GM12864 (cell line): ENCODE data around the gene TBXAS1.

Experiments used
- DNase-seq: peaks from one replicate; pipeline ENCODE4 v3.0.0-alpha.2; 2011; ENCODE audit warnings: low read depth
- H3K4me3 ChIP-seq: 2 replicates; pipeline ENCODE4 v1.5.1; 2011; ENCODE audit warnings: mild to moderate bottlenecking, low read depth, low read length, control low read depth
- TF ChIP-seq, protein P1 (sequence below): IDR thresholded peaks from 2 replicates; pipeline ENCODE4 v1.5.1; 2011; ENCODE audit warnings: low read depth, mild to moderate bottlenecking, moderate library complexity, low read length, control low read depth, inconsistent platforms; ENCODE audit errors: missing control alignments

Gene TBXAS1

DNA sequence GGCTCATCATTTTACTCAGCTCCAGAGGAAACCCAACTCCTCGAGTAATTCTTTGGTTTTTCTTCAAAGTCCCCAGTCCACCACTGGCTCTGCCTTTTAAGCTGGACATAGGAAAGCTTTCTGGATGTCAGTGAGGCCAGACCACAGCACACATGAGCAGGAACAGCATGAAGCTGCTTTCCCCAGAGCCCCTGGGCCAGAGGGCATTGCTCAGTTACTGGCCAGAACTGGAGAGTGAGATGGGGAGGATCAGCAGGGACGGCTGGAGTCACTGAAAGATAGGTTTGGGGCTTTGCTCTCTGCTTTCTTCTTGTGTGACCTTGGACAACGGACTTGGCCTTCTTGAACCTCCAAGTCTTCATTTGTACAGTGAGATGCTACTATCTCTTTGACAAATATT, 190.5 kb downstream of the TBXAS1 start:
- TF ChIP-seq, protein P1, sequence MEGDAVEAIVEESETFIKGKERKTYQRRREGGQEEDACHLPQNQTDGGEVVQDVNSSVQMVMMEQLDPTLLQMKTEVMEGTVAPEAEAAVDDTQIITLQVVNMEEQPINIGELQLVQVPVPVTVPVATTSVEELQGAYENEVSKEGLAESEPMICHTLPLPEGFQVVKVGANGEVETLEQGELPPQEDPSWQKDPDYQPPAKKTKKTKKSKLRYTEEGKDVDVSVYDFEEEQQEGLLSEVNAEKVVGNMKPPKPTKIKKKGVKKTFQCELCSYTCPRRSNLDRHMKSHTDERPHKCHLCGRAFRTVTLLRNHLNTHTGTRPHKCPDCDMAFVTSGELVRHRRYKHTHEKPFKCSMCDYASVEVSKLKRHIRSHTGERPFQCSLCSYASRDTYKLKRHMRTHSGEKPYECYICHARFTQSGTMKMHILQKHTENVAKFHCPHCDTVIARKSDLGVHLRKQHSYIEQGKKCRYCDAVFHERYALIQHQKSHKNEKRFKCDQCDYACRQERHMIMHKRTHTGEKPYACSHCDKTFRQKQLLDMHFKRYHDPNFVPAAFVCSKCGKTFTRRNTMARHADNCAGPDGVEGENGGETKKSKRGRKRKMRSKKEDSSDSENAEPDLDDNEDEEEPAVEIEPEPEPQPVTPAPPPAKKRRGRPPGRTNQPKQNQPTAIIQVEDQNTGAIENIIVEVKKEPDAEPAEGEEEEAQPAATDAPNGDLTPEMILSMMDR: no peak
- H3K4me3 ChIP-seq: no peak overlapping the region
- DNase-seq: no peak

DNA sequence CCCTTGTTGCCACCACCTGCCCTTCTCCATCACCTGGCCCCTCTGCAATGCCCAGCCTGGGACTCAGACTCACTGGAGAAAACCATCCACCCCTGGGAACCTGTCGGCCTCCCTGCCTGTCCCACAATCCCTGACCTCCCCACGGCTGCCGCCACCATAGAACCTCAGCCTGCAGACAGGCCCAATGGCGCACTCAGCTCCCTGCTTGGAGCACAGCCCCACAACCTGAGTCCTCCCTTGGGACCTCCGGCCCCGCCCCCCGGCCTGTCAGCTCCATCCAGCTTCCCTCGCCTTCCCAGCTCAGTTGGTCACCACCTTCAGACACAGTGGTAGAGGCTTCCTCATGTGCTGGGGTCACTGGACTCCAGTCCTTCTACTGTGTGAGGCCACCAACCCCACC, 192.5 kb downstream of the TBXAS1 start:
- no peak overlapping the region for H3K4me3 ChIP-seq
- TF ChIP-seq, protein P1: no peak
- no peak for DNase-seq

DNA sequence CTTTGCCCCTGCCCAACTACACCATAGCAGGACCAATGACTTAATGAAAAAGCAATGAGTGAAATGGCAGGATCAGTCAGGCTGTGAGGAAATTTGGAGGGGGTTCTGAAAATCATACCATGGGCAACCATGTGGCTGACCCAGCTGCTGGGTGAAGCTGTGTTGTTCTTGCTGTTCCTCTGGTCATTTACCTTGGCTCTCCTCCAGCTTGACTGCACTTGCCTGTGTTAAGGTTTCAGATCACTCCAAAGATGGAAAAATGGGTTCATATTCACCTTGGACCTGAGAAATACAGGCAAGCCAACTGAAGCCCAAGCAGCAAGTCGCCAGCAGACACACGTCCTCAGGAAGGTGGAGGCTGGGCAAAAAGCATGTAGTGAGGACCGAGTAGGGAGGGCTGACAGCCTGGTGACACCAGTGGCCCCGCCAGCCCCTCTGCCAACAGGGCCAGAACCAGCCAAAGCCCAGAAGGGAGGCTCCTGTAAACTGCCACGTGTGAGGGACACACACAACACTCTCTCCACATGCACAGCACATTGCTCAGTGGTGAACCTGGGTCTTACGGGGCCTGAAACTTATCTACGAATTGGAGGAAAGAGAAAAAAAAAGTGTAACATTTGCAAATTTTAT, 193.6 kb downstream of the TBXAS1 start:
- TF ChIP-seq, protein P1: no peak
- H3K4me3 ChIP-seq: no peak overlapping the region
- DNase-seq: no peak

DNA sequence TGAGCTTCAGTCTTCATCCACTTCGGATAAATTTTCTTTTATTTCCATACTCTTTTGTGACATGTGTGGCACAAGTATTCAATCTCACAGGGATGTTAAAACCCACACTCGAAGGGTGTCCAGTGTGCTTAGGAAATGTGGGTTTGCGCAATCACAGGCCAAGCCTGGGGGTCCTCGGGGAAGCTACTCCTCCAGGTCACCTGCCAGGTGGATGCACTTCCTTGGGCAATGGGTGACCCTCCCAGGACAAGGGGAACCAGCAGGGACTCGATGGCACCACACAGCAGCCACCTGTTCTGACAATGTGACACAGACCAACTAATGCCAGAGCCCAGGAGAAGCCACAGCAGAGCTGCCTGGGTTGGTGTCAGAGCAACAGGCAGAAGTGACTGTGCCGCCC, 194.7 kb downstream of the TBXAS1 start:
- H3K4me3 ChIP-seq: no peak overlapping the region
- DNase-seq: no peak
- TF ChIP-seq, protein P1: no peak

DNA sequence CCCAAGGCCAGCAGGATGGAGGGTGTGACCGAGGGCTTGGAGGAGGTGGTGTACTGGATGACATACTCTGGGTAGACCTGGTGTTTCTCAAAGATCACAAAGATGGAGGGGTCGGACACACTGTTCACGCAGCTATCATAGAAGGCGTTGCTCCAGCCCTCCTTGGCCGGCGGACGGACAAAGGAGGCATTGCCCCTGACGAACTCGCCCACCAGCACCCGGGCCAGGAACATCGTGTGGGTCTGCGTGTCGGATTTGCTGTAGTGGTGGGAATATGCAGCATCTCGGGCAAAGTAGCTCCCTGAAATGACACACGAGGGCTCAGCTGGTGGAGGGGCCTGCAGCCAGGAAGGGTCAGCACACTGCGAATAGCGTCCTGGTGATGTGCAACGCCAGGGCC, 195.5 kb downstream of the TBXAS1 start:
- DNase-seq: no peak
- TF ChIP-seq, protein P1: no peak
- H3K4me3 ChIP-seq: no peak overlapping the region

DNA sequence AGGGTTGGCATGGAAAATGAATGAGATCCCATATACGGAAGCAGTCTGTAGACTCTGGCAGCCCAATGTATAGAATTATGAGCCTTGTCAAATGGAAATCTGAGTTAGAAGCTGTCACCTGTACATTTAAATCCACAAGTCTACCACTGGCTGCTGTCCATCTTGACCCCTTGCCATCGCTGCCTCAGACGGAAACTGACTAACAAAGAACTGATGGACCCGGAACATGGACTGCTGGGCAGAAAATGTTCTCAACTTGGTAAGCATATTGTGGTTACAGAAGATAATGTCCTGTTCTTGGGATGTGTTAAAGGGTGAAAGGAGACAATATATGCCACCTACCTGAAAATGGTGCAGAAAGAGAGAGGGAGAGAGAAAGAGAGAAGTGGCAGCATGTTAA, 196.2 kb downstream of the TBXAS1 start:
- H3K4me3 ChIP-seq: no peak overlapping the region
- TF ChIP-seq, protein P1: no peak
- DNase-seq: no peak

DNA sequence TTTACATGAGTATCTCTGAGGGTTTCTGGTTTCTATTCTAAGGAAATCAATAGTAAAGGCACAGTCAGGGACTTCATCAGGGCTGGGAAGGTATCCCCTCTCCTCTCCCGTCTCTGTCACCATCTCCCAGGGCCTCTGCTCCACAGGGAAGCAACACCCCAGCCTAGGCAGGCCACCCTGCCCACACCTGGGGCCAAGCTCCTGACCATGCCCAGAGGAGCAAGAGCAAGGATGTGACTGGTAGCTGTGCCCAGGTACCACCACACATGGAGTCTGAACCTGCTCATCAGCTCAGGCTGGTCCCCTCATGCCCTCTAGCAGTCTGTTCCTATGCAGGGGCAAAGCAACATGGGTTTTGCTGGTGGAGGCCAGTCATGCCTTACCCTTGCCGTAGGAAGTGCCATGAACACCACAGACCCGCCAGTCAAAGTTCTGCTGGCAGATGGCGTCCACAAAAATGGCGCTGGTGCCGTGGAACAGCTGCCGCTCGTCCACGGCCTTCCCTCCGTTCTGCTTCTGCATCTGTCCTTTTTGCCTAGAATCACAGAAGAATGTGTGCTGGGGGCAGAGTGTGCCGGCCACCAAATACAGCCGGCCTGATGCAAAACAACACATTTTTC, 196.9 kb downstream of the TBXAS1 start:
- TF ChIP-seq, protein P1: no peak
- no peak overlapping the region for H3K4me3 ChIP-seq
- DNase-seq: no peak
